GM13977 (cell line): ENCODE results near the gene JHY.

ENCODE experiments used
- DNase-seq: peaks from one replicate; pipeline ENCODE4 v3.0.0; 2012; ENCODE audit warnings: low spot score
- CTCF ChIP-seq: IDR thresholded peaks from 2 replicates; pipeline ENCODE4 v1.5.1; 2012; ENCODE audit warnings: mild to moderate bottlenecking, control low read depth; ENCODE audit not compliant: insufficient read depth; ENCODE audit errors: extremely low read depth, missing control alignments
- in situ Hi-C: fragments of 300-500 bp; cut with MboI; formaldehyde crosslinking; loops from one replicate; pipeline ENCODE4 v1.12.0; 2022; ENCODE audit warnings: low sequenced_read_pairs, low pct_unique_long_range_greater_than_20kb, mixed read lengths, inconsistent platforms; ENCODE audit not compliant: unreplicated experiment

The JHY gene

GRCh38 chr11:122954455-122954854 lies 71.9 kb downstream of the JHY start:
- no peak for DNase-seq
- in situ Hi-C loops: no loop called here

GRCh38 chr11:122963961-122964360 lies 81.4 kb downstream of the JHY start:
- in situ Hi-C loops: no loop called here
- no peak for TF ChIP-seq CTCF
- no peak for DNase-seq

More at GRCh38 chr11:122954455-122954854, 71.9 kb downstream of the JHY start:
- TF ChIP-seq CTCF: no peak

GRCh38 chr11:122976061-122976733 lies 93.6 kb downstream of the JHY start:
- in situ Hi-C loops: no loop called here
- no peak for DNase-seq
- no peak for TF ChIP-seq CTCF

GRCh38 chr11:122976734-122977469 lies 94.3 kb downstream of the JHY start:
- DNase-seq: peak; percentile 31
- in situ Hi-C loops: no loop called here
- TF ChIP-seq CTCF: no peak

- peak; percentile 27 for DNase-seq
- in situ Hi-C loops: no loop called here
- TF ChIP-seq CTCF: no peak
These were observed 95.1 kb downstream of the JHY start for GRCh38 chr11:122977470-122978298.

GRCh38 chr11:122978299-122978620 lies 95.7 kb downstream of the JHY start:
- DNase-seq: no peak
- in situ Hi-C loops: no loop called here
- no peak for TF ChIP-seq CTCF
